GM19463 (cell line): ENCODE results near the gene ATP6V1E1.
"Not testable (repeated sequence)": the region's sequence is repeated elsewhere in the genome, so short reads cannot be mapped to it uniquely, and the experiment has no call there.

Experiments used
- ATAC-seq: cut with Tn5 transposase; IDR thresholded peaks from one replicate; pipeline ENCODE4 v1.9.1; 2021; ENCODE audit warnings: mild to moderate bottlenecking, moderate library complexity; ENCODE audit not compliant: unreplicated experiment

ATP6V1E1 gene

DNA sequence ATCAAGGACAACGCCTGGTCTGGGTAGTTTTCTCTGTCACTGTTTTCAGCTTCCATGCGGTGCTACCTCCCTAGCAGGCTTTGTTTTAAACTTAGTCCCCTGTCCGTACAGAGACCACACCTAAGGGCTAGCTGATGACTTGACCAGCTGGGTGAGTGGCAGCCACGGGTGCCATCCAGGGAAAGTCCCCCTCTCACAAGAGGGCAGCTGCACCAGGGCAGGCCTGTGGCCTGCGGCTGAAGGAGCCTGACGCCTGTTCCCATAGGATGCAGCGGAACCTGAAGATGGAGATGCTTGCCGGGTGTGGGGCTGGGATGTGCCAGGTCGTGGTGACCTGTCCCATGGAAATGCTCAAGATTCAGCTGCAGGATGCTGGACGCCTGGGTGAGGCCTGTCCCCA is 45.4 kb downstream of the ATP6V1E1 start:
- ATAC-seq = no peak

DNA sequence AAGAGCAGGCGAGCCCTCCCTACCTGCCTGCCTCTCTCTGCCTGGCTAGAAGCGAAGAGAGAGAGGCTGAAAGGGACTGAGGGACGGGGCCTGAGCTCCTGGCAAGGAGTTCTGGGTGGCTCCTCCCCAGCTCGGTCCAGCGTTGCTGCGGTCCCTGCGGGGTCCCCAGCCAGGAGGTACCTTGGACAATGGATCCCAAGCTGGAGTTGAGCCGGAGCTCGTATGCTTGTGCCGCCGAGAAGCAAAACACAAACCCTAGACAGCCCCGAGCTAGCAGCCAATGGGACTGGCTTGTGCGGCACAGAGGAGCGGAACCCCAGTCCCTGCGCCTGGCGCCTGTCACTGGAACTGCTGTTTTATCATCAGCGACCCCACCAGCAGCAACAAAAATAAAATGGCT is 46.9 kb downstream of the ATP6V1E1 start:
- ATAC-seq = no peak

DNA sequence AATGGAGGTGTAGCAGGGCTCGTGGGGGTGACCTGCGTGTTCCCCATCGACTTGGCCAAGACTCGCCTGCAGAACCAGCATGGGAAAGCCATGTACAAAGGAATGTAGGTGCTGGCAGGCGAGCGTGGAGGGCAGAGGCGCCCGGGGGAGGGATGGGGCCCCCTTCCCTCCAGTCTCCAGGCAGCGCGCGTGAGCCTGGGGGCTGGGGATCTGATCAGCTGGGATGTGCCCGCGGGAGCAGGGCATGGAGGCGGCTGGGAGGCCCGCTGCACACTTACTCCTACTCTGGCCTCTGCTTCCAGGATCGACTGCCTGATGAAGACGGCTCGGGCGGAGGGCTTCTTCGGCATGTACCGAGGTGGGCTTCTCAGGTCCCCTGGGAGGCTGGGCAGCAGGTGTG is 47.5 kb downstream of the ATP6V1E1 start:
- no peak for ATAC-seq

- ATAC-seq = no peak
These were observed 48.0 kb downstream of the ATP6V1E1 start for GRCh38 chr22:17580441-17581031.

DNA sequence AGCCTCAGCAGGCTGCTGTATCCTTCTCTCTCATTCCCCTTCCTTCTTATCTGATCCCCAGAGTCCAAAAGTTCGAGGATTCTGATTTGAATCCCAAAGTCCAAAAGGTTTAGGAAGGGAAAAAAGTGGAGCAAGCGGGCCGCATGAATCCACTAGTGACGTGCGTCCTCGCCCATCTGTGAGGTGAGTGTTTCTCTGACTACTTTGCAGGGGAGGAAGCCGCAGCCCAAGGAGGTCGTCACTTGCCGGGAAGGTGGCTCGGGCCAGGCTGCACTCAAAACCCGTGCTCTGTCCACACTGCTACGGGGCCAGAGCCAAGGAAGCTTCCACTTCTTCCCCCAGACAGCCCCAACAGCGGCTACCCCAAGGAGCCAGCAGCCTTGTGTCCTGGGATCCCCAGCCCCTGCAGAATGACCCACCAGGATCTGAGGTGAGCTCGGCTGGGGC is 49.0 kb downstream of the ATP6V1E1 start:
- ATAC-seq = no peak

DNA sequence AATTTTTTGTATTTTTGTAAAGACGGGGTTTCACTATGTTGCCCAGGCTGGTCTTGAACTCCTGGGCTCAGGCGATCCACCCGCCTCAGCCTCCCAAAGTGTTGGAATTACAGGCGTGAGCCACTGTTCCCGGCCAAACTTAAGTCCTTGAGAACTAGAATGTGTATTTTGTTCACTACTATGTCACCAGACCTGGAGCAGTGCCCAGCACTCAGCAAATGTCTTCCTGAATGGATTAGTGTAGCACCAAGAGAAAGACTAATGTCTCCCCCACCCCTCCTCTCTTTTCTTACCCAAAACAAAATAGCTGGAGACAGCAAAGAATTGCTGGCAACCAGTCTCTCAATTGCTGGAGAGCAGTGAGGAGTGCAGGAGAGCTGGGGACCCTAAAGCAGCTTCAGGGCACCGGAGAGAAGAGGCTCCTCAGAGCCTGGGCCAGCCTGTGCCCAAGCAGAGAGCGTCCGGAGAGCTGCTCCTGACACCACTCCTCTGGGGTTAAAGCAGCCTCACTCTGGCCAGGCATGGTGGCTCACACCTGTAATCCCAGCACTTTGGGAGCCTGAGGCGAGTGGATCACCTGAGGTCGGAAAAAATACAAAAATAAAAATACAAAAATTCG is 50.3 kb downstream of the ATP6V1E1 start:
- ATAC-seq = no peak

GRCh38 chr22:17576470-17576869 is 52.1 kb downstream of the ATP6V1E1 start:
- no peak for ATAC-seq

DNA sequence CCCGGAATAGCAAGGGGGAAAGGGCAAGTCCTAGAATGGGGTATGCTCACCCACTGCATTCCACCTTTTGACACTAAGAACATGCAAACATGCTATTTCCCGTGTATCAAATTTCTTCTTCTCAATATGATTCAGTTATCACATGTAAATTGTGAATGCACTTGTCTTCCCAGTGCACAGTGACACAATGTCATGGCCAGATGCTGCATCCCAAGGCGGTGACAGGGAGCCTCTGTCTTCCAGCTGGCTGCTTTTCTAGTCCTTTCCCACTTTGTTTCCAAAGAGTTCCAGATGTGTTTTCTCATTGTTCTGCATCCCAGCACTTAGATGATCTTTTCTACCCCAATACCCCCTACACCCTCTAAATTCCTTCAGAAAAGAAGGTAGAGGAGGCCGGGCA is 52.9 kb downstream of the ATP6V1E1 start:
- ATAC-seq = no peak

DNA sequence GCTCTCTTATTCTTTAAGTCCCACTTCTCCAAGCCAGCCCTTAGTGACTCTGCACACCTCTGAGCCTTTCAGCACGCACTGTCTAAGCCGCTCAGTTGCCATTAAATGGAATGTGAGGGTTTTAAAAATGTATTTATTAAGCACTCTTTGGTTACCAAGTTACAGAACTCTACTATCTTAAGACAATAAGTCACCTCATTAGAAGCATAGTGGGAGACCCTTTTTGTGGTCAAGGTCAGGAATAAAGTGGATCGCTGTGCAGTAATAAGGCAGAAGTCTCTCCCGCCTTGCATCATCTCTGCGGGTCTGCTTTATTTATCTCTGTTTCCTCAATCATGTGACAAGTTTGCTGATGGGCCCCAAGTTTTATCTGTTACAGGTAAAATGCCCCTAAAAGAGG is 53.4 kb downstream of the ATP6V1E1 start:
- no peak for ATAC-seq

GRCh38 chr22:17570851-17571631 is 57.5 kb downstream of the ATP6V1E1 start:
- no peak for ATAC-seq

- ATAC-seq = no peak
These were observed 58.5 kb downstream of the ATP6V1E1 start for GRCh38 chr22:17569971-17570511.

DNA sequence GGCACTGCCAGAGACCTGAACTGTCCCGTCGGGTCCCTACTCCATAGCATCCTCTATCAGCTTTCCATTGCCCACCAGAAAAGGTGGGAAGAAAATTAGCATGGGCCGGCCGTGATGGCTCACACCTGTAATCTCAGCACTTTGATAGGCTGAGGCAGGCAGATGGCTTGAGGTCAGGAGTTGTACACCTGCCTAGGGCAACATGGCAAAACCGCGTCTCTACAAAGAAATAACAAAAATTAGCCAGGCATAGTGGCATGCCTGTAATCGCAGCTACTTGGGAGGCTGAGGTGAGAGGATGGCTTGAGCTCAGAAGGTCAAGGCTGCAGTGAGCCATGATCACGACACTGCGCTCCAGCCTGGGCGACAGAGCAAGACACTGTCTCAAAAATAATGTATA is 61.8 kb downstream of the ATP6V1E1 start:
- no peak for ATAC-seq

DNA sequence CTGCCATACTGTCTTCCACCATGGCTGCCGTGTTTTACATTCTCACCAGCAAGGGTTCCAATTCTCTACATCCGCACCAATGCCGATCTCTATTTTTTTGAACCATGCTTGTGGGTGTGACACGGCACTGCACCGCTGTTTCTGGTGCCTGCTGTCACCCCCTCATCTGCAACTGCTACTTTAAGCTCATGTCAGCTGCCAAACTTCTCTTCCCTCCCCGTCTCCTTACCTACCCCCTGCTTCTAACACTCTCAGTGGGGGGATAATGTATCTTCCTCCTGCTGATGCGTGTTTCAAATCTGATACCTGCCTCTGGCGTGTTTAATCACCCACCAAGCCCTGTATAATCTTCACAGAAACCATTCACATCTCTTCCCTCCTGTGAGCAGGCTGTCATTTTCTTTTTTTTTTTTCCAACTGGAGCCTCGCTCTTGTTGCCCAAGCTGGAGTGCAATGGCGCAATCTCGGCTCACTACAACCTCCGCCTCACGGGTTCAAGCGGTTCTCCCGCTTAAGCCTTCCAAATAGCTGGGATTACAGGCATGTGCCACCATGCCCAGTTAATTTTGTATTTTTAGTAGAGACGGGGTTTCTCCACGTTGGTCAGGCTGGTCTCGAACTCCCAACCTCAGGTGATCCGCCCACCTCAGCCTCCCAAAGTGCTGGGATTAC is 62.4 kb downstream of the ATP6V1E1 start:
- ATAC-seq = not testable (repeated sequence)

- no peak for ATAC-seq
These were observed 64.6 kb downstream of the ATP6V1E1 start for GRCh38 chr22:17563936-17564391.

GRCh38 chr22:17562906-17563870 is 65.4 kb downstream of the ATP6V1E1 start, which contains the start of gene SLC25A18:
Gene SLC25A18, plus strand, starts transcription at chr22:17563498. Its CDS starts 16,447 bp downstream, at chr22:17579945.
- no peak for ATAC-seq

DNA sequence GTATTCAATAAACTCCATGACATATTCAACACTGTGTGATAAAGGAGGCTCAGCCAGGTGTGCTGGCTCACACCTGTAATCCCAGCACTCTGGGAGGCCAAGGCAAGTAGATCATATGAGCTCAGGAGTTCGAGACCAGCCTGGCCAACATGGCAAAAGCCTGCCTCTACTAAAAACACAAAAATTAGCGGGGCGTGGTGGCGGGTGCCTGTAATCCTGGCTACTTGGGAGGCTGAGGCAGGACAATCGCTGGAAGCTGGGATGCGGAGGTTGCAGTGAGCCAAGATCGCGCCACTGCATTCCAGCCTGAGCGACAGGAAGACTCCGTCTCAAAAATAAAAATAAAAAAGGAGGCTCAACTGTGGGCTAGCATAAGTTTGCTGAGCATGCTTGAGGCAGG is 69.4 kb downstream of the ATP6V1E1 start:
- ATAC-seq = no peak

GRCh38 chr22:17554814-17555213 is 73.7 kb downstream of the ATP6V1E1 start:
- ATAC-seq = no peak

DNA sequence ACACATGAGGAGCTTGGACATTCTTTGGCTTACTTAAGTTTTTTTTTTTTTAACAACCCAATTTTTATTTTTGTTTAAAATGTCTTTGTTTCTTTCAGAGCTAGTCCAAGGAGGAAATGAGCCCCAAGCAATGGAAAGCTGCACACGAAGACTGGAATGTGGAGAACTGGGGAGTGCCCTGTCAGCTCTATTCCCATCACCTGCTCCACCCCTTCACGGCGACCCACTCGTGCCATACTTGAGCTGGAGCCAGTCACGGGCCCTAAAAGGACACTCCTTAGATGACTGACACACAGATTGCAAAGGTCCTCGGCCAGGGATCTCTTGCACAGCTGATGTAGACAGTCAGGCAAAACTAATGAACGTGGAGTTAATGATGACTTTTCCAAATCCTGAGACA is 75.8 kb downstream of the ATP6V1E1 start:
- ATAC-seq = no peak

- no peak for ATAC-seq
These were observed 78.9 kb downstream of the ATP6V1E1 start for GRCh38 chr22:17549655-17550054.

DNA sequence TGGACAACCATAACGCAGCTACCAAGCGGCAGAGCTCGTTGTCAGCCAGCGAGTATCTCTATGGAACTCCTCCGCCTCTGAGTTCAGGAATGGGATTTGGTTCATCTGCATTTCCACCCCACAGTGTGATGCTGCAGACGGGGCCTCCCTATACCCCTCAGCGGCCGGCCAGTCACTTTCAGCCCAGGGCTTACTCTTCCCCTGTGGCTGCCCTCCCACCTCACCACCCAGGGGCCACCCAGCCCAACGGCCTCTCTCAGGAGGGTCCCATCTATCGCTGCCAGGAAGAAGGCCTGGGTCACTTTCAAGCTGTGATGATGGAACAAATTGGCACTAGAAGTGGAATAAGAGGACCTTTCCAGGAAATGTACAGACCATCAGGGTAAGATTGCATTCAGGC is 79.4 kb downstream of the ATP6V1E1 start:
- ATAC-seq = no peak
